DMS153 treated with DMSO at 0.1 percent for 48 hours (cell line): Measurements from ENCODE around the gene LORICRIN.

Source experiments
- DNase-seq: peaks from one replicate; lab custom pipeline; 2025; ENCODE audit not compliant: unreplicated experiment; lab: John Stamatoyannopoulos, UW

LORICRIN gene

DNA sequence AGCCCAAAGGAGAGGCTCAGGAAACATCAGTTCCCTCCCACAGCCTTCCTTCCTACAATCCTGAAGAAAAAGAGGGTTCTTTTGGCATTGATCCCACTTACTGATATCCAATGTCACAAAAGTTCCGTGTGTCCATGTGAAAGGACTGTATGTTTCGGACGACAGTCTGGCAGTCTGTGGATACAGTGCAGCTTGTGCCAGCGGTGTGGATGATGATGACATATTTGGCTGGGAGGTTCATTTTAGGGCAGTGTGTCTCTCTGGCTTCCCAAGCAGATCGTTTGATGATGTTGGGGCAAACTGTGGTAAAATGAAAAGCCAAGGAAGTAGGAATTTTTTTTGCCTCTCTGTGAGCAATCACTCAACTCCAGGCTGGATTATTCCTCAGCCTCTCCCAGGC lies 42.8 kb downstream of the LORICRIN start:
- DNase-seq, result no peak

DNA sequence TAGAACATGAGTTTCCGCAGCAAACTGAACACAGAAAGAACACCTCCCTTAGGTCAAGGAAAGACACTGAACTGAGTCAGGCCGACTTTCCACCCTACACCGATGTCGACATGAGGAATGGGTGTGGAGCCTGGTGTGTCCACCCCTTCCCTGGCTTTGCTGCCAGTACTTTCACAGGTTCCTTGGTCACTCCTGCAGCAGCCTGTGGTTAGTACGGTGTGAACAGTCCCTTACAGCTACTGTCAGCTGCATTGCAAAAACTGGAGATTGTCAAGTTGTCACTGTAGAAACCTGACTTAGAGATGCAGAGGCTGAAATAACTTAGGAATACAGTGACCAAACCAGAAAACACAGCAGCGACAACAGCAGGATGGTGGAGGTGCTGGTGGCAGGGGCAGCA lies 46.2 kb downstream of the LORICRIN start:
- no peak for DNase-seq

DNA sequence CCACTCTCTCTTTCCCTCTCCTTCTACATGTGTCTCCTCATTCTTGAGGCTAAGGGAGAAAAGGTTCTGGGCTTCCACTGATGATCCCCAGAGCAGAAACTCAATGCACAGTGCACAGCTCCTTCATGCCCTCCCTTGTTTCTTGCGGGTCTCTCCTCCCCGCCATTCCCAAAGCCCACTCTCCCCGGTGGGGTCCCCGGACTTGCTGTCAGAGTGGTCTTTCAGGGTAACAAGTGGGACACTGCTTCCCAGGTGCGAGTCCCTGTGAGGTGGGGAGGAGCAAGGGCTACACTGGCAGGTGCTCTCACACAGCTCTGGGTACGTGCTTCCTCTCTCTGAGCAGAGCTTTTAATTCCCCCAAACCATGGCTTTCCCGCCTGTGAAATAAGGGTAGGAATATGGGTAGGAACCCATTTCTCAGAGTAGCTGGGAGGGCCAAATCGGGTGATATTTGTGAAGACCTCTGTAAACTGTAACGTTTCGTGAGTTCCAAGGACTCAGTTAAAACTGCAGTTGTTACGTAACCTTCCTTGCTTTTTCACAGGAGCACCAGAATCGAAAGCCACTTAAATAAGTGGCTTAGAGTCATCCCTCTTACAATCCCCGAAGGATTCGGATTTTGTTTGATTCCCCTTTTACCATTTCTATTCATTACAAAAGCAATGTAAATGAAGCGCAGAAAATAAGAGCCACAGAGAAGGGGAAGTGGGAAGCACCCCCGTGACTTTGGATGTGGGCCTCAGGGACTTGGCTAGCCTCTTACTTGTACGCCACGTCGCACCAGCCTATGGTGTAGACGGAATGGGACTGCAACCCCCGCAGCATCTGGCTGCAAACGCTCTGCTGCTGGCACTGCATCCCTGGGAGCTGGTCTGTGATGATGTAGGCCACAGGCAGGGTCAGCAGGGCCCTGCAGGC lies 47.1 kb downstream of the LORICRIN start:
- no peak for DNase-seq

DNA sequence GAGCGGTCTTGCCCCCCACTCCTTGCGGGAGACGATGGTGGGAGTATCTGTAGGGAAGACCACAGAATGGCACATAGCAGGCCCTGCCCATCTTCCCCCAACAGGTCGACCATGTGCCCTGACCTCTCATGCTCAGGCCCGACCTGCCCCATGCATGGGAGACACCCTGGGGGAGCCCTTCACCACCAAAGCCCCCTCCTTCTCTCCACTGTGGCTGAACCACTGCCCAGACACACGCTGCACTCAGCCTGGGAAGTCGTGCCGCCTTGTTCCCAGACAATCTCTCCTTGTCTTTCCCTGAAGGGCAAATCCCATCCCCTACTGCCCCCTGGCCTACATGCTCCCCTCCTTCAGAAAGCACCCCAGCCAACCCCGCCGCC lies 47.7 kb downstream of the LORICRIN start:
- no peak for DNase-seq

DNA sequence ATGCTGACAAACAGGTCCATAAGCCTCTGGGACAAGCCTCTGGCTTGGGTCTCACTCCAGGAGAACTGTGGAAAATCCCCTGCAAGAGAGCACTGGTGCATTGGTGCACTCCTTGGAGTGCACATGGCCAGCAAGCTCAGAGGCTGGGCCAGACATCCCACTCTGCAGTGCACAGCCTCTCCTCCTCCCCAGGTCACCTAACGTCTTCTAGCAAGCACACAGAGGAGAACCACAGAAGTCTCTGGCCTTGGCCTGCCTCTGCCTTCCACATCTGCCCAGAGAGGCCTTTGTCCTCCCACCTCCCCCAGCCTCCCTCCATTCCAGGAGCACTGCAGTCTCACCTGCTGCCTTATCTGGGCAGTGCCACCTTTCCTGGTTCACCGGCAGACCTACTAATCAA lies 49.1 kb downstream of the LORICRIN start:
- no peak for DNase-seq

DNA sequence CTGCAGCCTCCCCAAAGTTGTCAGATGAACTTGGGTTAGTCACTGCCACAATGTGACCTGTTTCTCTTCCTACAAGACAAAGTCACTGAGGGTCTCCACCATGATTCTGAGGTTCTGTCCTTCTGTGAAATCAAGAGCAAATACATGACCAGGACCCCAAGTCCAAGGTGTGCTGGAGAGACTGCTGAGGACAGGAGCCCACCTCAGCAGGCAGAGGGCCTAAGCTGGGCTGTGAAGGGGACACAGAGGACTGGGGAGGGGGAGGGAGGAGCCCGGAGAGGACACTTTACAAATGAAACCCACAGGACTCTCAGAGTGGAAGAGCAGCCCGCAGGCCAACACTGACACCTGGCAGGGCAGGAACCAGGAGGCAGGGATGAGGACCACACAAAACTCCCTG lies 50.0 kb downstream of the LORICRIN start:
- no peak for DNase-seq

DNA sequence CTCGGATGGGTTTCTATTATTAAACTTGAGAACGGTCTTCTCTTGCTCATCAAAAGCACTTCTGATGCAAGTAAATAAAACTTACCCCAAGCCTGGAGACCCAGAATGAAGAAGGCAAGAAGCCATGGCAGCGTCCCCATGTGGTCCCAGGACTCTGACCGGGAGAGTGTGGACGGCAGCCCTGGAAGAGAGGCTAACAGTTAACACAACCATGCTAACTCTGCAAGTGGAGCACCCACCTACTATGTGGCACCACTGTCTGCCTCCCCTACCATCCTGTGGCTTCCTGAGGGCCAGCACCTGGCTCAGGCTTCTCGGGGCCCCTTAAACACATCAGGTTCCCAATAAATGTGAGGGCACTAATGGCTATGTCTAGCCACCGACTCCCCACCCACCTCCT lies 51.0 kb downstream of the LORICRIN start:
- no peak for DNase-seq
